OCI-LY3 (cell line): ENCODE data around the gene SVEP1.
"Not testable (repeated sequence)": the region's sequence is repeated elsewhere in the genome, so short reads cannot be mapped to it uniquely, and the experiment has no call there.

ENCODE experiments used
- H2AFZ ChIP-seq: fragments of 200-600, 300-600 bp; shearing (Covaris generic); 2 replicates; pipeline ENCODE4 v1.6.0; 2014; ENCODE audit warnings: antibody characterized with exemption, low read depth, low read length
- H3K27ac ChIP-seq: fragments of 200-600, 300-600 bp; sonication (generic); 2 replicates; pipeline ENCODE4 v1.5.1; 2014; ENCODE audit warnings: mild to moderate bottlenecking, low read length, moderate library complexity, mixed read lengths
- H3K27me3 ChIP-seq: fragments of 200-600, 300-600 bp; sonication (generic); 2 replicates; pipeline ENCODE4 v1.6.1; 2014; ENCODE audit warnings: low read depth, low read length, mixed read lengths
- H3K36me3 ChIP-seq: fragments of 200-600, 300-600 bp; sonication (generic); replicated peaks from 2 replicates; pipeline ENCODE3; 2014; ENCODE audit warnings: low read depth, low read length, mixed read lengths
- H3K4me1 ChIP-seq: fragments of 300-600, 200-600 bp; sonication (generic); 2 replicates; pipeline ENCODE4 v1.6.1; 2014; ENCODE audit warnings: low read length, mixed read lengths
- H3K4me2 ChIP-seq: fragments of 200-600, 300-600 bp; sonication (generic); 2 replicates; pipeline ENCODE4 v1.6.1; 2014; ENCODE audit warnings: low read length, mixed read lengths
- H3K4me3 ChIP-seq: fragments of 300-600, 200-600 bp; sonication (generic); 2 replicates; pipeline ENCODE4 v1.5.1; 2014; ENCODE audit warnings: antibody characterized with exemption, mild to moderate bottlenecking, low read length, moderate library complexity
- H3K79me2 ChIP-seq: fragments of 300-600, 200-600 bp; shearing (Covaris generic); 2 replicates; pipeline ENCODE4 v1.6.1; 2014; ENCODE audit warnings: mild to moderate bottlenecking, low read length, mixed read lengths
- H3K9ac ChIP-seq: fragments of 300-600, 200-600 bp; shearing (Covaris generic); 2 replicates; pipeline ENCODE4 v1.6.0; 2014; ENCODE audit warnings: mild to moderate bottlenecking, low read length, moderate library complexity
- H3K9me3 ChIP-seq: fragments of 200-600, 300-600 bp; shearing (Covaris generic); 2 replicates; pipeline ENCODE4 v1.6.1; 2014; ENCODE audit warnings: low read length, mixed read lengths; ENCODE audit not compliant: insufficient read depth
- H4K20me1 ChIP-seq: fragments of 200-600, 300-600 bp; sonication (generic); 2 replicates; pipeline ENCODE4 v1.6.1; 2016; ENCODE audit warnings: low read length, mixed read lengths; ENCODE audit not compliant: insufficient read depth
- EZH2phosphoT487 ChIP-seq: fragments of 200-600 bp; shearing (Covaris generic); IDR thresholded peaks from 2 replicates; pipeline ENCODE4 v1.6.1; 2018; ENCODE audit warnings: antibody characterized with exemption, mixed run types, low read depth
- TF ChIP-seq, protein P1 (sequence below): fragments of 200-600, 300-600 bp; sonication (generic); IDR thresholded peaks from 2 replicates; pipeline ENCODE4 v1.5.1; 2014; ENCODE audit warnings: antibody characterized with exemption, low read length, low read depth

SVEP1 gene

DNA sequence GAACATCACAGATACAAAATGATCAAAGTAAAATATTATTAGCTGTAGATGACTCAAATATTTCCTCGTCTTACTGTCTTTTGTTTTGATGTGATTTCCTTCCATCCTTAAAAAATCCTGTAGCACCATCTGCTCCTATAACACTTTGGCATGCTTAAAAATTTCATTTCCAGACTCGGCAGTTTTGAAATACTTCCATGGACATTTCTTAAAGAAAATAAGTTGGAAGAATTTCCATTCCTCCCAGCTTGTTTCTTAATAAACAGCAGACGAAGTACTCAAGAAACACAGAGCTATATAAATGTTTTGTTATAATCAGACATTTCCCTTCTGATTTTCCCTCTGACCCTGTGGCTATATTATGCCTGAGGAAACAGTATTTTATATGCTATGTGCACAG is 41.2 kb upstream of the SVEP1 start:
- Histone ChIP-seq H4K20me1 (no peaks in the 10 kb centered on the region), H3K79me2 (no peaks in the 10 kb centered on the region), H3K9me3 (no peaks in the 10 kb centered on the region), H3K4me3 (no peak overlapping the region), H3K9ac (no peak overlapping the region), H3K27me3 (no peaks in the 10 kb centered on the region), H3K36me3 (no peaks in the 10 kb centered on the region), H3K4me1 (peaks cover 18% of the 10 kb centered on the region), H3K4me2 (no peak overlapping the region), H2AFZ (no peak overlapping the region), H3K27ac (no peak overlapping the region)
- TF ChIP-seq, protein P1, sequence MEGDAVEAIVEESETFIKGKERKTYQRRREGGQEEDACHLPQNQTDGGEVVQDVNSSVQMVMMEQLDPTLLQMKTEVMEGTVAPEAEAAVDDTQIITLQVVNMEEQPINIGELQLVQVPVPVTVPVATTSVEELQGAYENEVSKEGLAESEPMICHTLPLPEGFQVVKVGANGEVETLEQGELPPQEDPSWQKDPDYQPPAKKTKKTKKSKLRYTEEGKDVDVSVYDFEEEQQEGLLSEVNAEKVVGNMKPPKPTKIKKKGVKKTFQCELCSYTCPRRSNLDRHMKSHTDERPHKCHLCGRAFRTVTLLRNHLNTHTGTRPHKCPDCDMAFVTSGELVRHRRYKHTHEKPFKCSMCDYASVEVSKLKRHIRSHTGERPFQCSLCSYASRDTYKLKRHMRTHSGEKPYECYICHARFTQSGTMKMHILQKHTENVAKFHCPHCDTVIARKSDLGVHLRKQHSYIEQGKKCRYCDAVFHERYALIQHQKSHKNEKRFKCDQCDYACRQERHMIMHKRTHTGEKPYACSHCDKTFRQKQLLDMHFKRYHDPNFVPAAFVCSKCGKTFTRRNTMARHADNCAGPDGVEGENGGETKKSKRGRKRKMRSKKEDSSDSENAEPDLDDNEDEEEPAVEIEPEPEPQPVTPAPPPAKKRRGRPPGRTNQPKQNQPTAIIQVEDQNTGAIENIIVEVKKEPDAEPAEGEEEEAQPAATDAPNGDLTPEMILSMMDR, result no peak
- TF ChIP-seq EZH2phosphoT487, result no peak

DNA sequence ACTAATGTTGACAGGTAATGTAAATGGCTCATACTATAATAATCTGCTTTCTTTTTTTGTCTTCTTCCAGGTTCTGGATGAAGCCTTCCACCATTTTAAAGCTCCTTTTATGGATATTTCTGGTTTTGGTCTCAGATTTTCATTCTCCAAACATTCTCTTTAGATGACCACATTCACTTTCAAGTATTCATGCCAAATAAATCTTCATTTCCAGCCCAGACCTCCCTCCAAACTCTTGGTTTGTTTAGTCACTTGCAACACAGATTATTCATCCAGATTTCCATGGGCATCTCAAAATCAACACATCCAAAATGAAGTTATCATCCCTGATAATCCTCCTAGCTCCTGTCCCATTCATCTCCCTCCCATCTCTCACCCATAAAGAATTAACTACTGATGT is 40.3 kb upstream of the SVEP1 start:
- H3K36me3 ChIP-seq, result no peaks in the 10 kb centered on the region
- no peak overlapping the region for H2AFZ ChIP-seq
- H3K79me2 ChIP-seq, result no peaks in the 10 kb centered on the region
- H3K9me3 ChIP-seq, result no peaks in the 10 kb centered on the region
- H3K4me3 ChIP-seq, result no peak overlapping the region
- no peaks in the 10 kb centered on the region for H4K20me1 ChIP-seq
- H3K27me3 ChIP-seq, result no peaks in the 10 kb centered on the region
- H3K27ac ChIP-seq, result no peak overlapping the region
- H3K4me2 ChIP-seq, result no peak overlapping the region
- no peak overlapping the region for H3K9ac ChIP-seq
- H3K4me1 ChIP-seq, result peaks cover 23% of the 10 kb centered on the region
- TF ChIP-seq EZH2phosphoT487, result no peak
- TF ChIP-seq, protein P1, result no peak

DNA sequence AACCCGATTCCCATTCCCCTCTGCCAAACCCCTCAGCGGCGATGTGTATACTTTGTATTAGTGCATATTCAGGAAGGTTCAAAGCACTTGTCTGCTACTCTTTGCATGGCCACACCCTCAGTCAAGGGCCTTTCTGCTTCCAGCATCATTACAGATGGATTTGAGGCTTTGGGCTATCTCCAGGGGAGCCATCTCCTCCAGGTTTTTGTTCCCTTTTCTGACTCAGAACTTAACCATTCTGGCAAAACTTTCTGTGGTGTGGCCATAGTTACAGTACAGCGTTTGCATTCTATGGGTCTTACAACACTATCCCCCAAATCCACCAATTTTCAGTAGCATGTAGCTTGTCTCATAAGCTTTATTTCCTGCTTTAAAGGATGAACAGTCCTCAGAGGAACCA is 36.0 kb upstream of the SVEP1 start:
- Histone ChIP-seq H3K27me3 (no peaks in the 10 kb centered on the region), H4K20me1 (no peaks in the 10 kb centered on the region), H2AFZ (no peak overlapping the region), H3K4me3 (no peak overlapping the region), H3K9ac (no peak overlapping the region), H3K27ac (no peak overlapping the region), H3K9me3 (no peaks in the 10 kb centered on the region), H3K79me2 (no peaks in the 10 kb centered on the region), H3K4me1 (peaks cover 6% of the 10 kb centered on the region), H3K4me2 (no peak overlapping the region), H3K36me3 (no peaks in the 10 kb centered on the region)
- TF ChIP-seq EZH2phosphoT487, result no peak
- TF ChIP-seq, protein P1, result no peak

DNA sequence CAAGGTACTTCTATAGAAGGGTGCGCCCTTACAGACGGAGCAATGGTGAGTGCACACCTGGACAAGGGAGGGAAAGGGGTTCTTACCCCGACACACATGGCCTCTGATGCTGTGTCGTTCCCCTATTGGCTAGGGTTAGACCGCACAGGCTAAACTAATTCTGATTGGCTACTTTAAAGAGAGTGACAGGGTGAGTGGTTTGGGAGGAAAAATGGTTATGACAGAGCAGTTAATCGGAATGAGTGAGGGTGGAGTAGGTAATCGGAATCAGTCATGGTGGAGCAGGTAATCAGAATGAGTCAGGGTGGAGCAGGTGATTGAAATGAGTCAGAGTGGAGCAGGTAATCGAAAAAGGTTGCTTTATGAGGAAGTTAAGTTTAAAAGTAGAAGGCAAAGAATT is 35.0 kb upstream of the SVEP1 start:
- not testable (repeated sequence) for H3K4me1 ChIP-seq, H3K36me3 ChIP-seq, H3K27me3 ChIP-seq, H3K79me2 ChIP-seq, H3K4me3 ChIP-seq, H4K20me1 ChIP-seq, H2AFZ ChIP-seq, H3K27ac ChIP-seq, H3K9me3 ChIP-seq, H3K4me2 ChIP-seq, H3K9ac ChIP-seq

DNA sequence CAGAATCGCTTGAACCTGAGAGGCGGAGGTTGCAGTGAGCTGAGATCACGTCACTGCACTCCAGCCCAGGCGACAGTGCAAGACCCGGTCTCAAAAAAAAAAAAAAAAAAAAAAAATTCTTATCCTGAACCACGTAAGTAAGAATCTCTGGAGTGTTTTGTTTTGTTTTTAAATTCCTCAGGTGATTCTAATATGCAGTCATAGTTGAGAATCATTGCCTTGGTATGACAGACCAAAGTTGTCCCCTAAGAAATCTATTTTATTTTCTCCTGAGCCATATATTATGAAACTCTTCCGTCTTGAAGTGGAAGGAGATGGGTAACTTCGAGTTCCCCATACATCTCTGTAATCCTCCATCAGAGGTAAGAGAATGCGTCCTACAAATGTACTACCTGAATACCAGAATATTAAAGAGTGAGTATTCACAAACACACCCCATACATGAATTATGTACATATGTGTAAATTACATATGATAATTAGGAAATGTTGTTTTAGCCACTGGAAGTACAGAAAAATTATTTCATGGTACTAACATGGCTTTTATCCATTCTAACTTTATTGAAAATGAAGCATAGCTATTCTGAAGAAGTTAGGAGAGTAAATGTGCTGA is 26.7 kb upstream of the SVEP1 start:
- H3K4me1 ChIP-seq, result peaks cover 6% of the 10 kb centered on the region
- H3K27me3 ChIP-seq, result no peaks in the 10 kb centered on the region
- H3K27ac ChIP-seq, result no peak overlapping the region
- no peaks in the 10 kb centered on the region for H3K79me2 ChIP-seq
- H3K4me2 ChIP-seq, result no peak overlapping the region
- H3K9ac ChIP-seq, result no peak overlapping the region
- H4K20me1 ChIP-seq, result no peaks in the 10 kb centered on the region
- no peak overlapping the region for H3K4me3 ChIP-seq
- TF ChIP-seq, protein P1, result no peak
- TF ChIP-seq EZH2phosphoT487, result no peak
- H2AFZ ChIP-seq, result no peak overlapping the region
- no peaks in the 10 kb centered on the region for H3K36me3 ChIP-seq
- no peaks in the 10 kb centered on the region for H3K9me3 ChIP-seq
